ENCODE measurements around the gene NAALAD2.
A peak's percentile ranks its signal among the peaks of the same experiment; 100 is the strongest.

DNA sequence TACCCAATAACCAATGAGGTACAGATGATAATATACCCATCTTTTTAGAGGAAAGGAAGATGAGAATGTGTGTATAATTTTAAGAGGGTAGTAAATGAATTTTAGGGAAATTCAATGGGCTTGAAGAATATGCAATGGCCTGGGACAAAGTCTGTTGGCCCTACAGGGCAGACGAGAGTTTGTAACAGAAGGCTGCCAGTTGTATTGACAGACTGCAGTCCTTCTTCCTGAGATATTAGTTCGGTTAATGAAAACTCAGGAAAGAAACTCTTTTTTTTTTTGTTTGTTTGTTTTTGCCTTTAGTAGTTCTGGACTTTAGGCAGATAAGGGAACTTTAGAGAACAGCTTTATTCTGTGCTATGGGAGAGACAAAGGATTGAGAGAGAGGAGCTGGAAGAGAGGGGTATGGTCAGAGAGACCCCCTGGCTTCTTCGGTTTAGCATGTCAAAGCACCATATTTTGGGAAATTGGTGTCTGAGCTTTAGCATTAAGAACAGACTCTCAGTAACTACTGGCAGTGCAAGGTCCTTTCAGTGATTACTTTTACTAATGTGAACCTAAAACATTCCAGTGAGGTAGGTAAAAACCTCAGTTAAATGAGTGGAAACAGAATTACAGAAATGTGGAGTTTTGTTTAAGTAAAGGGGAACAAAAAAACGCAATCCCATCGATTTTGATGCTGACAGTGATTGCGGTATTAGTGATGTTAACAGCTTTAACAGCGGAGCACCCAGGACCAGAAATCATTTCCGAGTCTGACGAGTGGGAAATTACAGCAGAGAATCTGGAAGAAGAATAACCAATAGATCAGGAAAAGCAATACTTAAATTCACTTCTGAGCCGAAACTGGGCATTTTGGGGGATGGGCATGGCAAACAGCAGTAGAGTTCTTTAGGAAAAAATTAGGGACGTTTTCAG lies 644 bp upstream of the NAALAD2 start:
- TF ChIP-seq, protein P1, sequence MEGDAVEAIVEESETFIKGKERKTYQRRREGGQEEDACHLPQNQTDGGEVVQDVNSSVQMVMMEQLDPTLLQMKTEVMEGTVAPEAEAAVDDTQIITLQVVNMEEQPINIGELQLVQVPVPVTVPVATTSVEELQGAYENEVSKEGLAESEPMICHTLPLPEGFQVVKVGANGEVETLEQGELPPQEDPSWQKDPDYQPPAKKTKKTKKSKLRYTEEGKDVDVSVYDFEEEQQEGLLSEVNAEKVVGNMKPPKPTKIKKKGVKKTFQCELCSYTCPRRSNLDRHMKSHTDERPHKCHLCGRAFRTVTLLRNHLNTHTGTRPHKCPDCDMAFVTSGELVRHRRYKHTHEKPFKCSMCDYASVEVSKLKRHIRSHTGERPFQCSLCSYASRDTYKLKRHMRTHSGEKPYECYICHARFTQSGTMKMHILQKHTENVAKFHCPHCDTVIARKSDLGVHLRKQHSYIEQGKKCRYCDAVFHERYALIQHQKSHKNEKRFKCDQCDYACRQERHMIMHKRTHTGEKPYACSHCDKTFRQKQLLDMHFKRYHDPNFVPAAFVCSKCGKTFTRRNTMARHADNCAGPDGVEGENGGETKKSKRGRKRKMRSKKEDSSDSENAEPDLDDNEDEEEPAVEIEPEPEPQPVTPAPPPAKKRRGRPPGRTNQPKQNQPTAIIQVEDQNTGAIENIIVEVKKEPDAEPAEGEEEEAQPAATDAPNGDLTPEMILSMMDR (IDR thresholded peaks at IDR 0.05; ENCODE audit: control extremely low read depth in 1 of 3, insufficient read depth in 1 of 3, low read depth in 1 of 3, low read length in 3 of 3) = no peak
- no peak for TF ChIP-seq EZH2 (IDR thresholded peaks at IDR 0.05; ENCODE audit: low read depth, low read length, severe bottlenecking)
- no peak for TF ChIP-seq EP300 (IDR thresholded peaks at IDR 0.05; ENCODE audit: borderline replicate concordance in 1 of 2, low read depth in 2 of 2, low read length in 2 of 2)
- TF ChIP-seq SP1 (IDR thresholded peaks at IDR 0.05; ENCODE audit: low read depth, low read length) = no peak
- no peak for TF ChIP-seq SRF (IDR thresholded peaks at IDR 0.05; ENCODE audit: low read depth, low read length)
- no peak for TF ChIP-seq TAF1 (IDR thresholded peaks at IDR 0.05; ENCODE audit: low read depth, low read length)
- peak in 1 of 2 experiments; percentile 21; a peak in 1 of 3 replicates for TF ChIP-seq POLR2A (IDR thresholded peaks at IDR 0.05; ENCODE audit: control extremely low read depth in 1 of 2, low read depth in 2 of 2, low read length in 2 of 2)
- no peak for TF ChIP-seq TEAD4 (IDR thresholded peaks at IDR 0.05; ENCODE audit: low read depth, low read length)
- TF ChIP-seq SIN3A (conservative IDR thresholded peaks at IDR 0.05 in 1 of 2, IDR thresholded peaks at IDR 0.05 in 1 of 2; ENCODE audit: low read depth in 1 of 2, low read length in 2 of 2) = no peak
